ENCODE measurements around the gene CHPT1.
A peak's percentile ranks its signal among the peaks of the same experiment; 100 is the strongest.

Gene CHPT1

DNA sequence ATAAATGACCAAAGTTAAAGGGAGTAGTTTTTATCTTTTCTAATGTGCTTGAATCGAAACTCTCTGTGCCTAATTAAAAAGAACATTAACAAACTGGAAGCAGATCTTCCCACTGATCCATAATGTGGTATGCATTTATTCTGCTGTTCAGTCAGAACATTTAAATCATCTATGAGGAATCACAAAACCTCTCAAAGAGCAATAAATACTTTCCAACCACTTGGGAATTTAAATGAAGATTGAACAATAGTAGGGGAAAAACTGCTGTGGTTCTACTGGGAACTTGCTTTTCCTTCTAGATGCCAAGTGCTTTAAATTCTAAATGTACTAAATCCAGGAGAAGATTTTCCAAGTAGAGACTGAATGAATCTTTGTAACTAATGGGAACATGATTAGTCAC is 12.3 kb upstream of the CHPT1 start:
- DNase-seq: no peak

DNA sequence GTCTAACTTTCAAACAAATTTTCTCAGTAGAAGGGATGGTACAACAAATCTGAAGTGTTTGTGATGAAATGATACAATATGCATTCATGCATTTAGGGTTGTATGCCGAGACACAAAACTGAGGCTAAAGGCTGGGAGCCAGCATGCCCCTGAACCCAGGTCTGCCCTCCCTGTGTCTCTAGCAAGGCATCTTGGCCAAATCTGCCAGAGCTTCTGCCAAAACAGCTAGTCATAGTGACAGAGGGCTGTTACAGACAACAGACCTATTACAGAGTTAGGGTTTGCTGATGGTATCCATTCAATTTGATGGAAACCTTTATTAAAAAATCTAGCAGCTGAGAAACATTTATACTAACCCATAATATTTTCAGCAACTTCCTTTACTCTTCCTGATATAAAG is 11.3 kb upstream of the CHPT1 start:
- no peak for DNase-seq

DNA sequence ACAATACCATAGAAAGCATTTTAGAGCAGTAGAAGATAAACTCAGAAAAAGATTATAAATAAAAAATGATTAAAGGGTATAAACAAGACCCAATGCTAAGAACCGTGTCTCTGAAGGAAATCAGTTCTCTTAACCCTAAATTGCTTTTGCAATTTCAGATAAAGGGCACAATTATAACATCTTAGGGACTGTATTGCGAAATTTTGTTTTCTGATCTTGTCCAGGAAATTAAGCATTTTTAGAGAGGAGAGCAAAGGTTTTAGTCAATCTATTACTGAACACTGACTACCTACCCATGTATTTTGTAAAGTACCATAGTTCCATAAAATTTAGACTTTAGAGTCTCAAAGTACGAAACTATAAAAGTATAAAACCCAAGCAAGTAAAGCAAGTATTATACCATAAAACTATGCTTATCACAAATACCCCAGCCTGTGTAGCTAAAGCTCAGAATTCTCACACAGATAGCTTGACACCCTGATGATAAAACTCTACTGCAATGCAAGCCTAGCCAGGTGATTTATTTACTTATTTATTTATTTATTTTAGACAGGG is 6.8 kb upstream of the CHPT1 start:
- no peak for DNase-seq

DNA sequence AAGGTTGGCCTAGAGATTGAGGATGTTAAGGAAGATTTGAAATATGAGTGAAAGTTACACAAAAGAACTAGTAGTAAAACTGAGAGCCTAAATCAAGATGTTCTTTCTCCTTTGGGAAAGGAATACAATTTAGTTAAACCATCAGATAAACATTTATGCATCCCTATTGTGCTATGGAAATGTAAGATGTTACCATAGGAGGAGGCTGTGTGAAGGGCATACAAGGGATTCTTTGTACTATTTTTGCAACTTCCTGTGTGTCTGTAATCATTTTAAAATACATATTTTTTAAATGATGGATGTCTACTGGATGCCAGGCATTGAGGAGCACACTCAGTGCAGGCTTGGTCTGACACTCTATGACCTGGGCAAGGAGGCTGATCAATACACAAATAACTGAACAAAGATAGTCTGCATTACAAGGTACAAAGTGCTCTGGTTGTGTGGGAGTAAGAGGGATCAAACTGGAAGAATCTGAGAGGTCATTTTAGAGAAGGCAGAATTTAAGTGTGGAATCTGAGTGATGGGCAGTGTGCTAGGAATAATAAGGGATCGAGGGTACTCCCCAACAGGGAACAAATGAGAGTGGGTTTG is 5.8 kb upstream of the CHPT1 start:
- no peak for DNase-seq

DNA sequence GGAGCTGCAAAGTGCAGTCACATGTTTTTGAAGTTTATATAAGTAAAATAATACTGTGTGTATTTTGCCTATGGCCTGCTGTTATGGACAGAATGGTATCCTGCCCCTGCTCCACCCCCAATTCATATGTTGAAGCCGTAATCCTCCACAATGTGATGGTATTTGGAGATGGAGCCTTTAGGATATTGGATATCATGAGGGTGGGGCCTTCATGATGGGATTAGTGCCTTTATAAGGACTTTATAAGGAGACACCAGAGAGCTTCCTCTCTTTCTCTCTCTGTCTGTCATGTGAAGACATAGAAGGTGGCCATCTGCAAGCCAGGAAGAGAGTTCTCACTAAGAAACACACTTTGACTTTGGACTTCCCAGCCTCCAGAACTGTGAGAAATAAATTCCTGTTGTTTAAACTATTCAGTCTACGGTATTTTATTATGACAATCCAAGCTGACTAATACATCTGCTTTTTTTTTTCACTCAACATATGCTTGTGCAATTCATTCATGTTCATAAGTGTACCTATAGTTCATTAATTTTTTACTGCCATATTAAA is 3.1 kb upstream of the CHPT1 start:
- no peak for DNase-seq

DNA sequence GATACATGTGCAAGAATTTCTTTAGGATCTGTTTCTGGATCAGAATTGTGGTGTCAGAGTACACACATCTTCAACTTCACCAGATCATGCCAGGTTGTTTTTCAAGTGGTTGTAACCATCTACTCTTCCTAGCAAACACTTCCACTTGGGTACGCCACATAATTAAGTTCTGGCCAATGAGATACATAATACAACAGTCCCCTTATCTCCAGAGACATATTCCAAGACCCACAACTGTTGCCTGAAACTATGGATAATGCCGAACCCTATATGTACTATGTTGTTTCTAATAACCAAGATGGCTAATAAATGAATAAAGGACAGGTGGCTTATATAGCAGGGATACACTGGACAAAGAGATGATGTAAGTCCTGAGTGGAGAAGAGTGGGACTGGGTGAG is 2.5 kb upstream of the CHPT1 start:
- DNase-seq: no peak

DNA sequence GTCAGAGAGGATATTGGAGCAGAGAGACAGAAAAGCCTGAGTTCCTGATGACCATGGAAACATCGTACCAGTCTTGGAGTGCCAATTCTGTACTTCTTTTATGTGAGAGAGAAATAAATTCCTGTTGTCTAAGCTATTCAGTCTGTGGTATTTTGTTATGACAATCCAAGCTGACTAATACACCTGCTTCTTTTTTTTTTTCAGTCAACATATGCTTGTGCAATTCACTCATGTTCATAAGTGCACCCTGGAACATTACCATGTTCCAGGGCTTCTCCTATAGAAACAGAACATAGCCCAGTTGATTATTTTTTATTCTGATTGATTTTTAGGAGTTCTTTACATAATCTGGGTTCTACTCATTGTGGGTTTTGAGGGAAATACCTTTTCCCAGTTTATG is 1.7 kb upstream of the CHPT1 start:
- no peak for DNase-seq

DNA sequence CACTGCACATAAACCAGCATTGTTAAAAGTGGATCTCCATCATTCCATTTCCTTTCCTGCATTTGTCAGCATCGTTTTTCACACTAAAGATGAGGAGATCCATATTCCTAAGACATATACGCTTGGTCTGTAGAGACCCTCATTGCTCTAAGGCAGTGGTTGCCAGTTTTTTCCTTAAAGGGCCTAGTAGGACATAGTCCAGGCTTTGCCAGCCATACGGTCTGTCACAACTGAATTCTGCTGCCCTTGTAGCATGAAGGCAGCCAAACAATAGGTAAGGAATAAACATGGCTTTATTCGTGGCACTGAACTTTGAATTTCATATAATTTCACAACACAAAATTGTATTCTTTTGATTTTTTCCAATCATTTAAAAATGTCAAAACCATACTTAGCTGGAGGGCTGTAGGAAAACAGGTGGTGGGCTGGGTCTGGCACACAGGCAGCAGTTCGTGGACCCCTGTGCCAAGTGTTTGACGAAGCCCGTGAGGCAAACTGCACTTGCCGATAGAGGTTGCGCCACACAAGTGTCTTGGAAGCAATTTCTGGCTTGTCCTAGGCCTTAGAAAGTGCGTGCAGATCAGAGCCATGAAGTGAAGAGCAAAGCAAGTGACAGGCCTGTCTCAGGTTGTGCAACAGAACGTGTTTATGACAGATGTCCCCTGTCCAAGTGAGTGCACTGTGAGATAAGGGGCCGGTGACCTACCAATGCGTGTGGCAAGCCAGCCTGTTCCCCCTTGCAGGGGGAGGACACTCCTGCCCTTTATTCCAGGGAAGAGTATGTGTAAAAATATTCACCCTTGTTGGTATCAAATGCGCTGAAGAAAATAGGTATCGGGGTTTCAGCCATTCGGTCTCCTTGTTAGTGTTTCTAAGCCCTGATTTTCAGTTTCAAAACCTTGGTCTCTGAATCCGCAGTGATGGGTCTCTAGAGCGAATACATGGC is 916 bp upstream of the CHPT1 start:
- peak; percentile 31 to 37 for DNase-seq

DNA sequence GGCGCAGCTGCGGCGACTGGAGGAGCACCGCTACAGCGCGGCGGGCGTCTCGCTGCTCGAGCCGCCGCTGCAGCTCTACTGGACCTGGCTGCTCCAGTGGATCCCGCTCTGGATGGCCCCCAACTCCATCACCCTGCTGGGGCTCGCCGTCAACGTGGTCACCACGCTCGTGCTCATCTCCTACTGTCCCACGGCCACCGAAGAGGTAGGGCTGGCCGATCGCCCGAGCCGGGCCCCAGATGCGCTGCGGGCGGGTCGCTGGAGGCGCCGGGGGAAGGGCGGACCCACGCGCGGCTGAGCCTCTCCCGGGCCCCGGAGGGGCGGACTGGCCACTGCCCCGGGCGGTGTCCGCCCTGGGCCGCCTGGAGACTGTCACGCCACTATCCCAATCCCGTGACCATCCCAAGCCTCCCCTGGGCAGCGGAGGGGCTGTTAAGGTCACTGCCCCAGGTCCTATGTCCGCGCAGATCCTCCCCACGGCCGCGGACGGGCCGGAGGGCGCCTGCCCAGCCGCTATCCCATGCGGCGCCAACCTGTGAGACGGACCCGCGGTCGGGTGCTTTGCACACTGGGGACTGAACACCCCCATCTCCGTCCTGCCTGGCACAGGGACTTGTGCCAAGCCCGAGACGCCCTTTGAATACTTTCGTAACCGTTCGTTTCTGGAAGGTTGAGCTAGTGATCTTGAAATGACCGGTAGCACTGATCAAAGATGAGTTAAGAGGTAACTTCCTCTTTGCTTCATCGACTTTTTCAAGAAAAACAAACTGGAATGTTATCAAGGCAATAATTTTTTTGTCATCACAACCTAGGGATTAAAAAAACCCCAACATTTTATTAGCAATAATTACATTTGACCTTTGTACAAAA is 725 bp downstream of the CHPT1 start:
- peak in 1 of 2 donors; percentile 11 for DNase-seq

DNA sequence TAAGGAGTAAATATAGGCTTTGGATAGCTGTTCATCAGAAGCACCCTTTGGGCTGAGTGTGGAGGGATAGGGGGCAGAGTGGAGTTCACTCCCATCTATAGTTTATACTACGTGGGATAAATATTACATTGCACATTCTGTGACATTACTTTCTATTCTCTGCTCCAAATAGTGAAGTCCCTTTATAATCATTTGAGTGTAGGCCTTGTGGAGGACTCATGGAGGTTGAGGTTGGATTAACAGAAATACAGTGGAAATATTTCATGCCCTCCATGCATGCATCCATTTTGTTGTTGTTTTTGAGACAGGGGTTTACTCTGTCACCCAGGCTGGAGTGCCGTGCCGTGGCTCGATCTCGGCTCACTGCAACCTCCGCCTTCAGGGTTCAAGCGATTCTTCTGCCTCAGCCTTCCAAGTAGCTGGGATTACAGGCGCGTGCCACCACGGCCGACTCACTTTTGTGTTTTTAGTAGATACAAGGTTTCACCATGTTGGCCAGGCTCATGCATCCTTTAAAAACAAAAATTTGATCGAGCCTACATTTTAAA is 1.4 kb downstream of the CHPT1 start:
- DNase-seq: no peak

DNA sequence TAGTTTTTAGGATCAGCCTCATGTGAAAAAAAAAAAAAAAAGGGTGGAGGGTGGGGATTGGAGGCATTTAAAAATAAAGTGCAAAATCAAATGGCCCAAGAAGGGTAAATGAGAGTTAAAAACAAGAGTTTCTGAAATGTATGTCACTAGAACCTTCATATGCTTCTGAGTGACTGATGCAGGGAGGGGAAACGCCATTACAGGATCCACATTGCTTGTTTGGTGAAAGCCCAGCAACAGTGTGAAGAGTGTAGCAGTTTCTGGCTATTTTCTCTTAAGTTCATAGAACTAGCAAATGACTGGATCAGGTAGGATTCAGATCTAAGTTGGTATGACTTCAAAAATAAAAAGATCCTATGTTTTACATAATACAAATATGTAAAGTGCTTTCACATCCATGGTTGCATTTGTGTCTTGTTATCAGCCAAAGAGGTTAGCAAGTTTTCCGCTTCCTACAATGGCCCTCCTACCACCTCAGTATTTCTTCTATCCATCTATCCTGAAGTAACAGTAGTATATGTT is 2.9 kb downstream of the CHPT1 start:
- no peak for DNase-seq

DNA sequence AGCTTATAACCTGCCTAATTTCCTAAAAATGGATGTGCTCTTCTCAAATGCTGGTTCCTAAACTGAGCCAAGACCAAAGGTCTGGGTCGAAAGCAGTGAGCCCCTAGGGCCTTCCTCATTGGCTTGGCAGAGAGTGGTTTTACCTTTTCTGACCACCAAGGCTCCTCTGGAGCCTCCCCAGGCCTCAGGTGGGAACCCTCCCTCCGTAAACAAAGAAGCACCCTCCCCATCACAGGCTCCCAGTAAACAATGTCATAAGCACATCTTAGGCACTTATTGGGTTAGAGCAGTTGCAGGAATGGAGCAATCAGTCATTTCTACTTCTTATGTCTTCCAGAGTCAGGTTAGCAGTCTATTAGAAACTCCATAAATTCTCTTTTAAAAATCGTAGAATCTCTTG is 6.0 kb downstream of the CHPT1 start:
- no peak for DNase-seq

DNA sequence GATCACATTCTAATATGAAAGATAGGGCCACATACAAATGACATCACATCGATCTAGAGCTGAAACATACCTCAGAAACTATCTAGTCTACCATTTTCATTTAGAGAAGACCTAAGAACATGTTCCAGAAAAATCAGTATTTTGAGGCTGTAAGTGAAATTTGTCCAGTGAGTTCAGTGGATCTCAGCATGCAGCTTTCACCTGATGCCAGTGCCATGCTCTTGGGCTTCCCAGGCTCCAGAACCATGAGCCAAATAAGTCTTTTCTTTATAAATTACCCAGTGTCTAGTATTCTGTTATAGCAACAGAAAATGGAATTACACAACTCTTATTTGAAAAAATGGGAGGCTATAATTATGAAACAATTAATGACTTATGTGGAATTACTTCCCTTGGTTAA is 9.0 kb downstream of the CHPT1 start:
- no peak for DNase-seq

DNA sequence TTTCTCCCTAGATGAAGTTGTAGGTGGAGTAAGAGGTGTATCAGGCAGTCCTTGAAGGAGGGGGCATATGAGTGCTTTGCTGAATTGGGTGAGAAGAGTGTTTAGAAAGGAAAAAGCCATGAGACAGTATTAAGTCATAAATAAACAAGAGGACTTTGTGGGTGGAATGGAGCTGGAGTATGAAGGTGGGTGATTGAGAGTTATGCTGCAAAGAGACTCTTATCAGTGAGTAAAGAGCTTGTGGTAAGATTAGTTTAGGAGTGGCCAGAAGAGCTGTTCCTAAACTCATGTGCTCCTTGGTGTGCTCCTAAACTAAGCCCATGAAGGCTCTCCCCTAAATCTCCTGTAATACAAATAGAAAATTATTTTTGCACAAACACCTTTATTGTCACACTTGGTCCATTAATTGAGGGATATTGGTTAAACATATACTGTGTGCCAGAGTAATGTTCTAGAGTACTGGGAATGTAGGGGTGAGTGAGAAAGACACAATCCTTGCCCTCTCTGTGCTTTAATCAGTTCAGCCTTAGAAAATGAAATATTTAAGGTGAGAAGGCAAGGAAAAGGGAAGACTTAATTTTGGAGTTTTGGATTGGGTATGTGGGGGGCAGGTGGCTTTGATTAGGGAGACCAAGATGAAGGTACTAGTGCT is 9.8 kb downstream of the CHPT1 start:
- DNase-seq: no peak

DNA sequence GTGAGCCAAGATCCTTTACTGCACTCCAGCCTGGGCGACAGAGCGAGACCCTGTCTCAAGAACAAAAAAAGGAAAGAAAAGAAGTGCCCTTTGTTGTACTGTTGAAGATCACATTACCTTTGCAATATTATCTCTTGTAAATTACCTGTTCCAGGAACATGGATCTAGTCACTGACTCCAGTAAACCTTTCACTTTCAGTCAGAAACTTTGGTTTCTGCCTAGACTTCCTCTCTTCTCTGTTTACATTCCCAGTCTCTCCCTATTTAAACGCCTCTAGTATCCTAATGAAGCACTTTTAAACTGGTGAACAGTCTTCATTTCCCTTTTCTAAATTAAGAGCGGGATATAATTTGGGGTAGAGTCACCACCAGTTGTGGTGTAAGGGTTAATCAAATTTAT is 12.8 kb downstream of the CHPT1 start:
- DNase-seq: no peak

DNA sequence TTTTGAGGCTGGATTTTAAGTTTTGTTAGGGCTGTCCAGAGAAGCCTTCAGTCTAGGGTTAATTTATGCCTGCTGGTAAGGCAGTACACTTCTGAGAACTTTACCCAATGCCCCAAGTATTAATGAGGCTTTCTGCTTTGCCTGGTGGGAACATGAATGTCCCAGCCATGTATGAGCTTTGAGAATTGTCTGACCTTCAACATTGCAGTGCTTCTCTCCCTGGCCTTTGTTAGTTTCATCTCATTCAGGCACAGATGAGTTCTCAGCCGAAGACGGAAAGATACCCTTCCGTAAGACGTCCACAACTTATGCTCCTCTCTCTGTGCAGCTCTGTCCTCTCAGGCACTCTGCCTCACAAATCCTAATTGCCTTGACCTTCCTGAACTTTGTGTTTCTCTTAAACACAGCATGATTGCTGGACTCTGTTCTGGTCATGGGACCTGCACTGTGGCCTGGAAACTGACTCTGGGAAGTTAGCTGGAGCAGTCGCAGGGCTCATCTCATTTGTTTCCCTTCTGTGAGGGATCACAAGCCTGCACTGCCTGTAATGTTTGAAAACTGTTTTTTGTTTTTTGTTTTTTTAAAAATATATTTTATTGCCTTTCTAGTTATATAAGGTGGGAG is 15.7 kb downstream of the CHPT1 start:
- DNase-seq: peak in 1 of 2 donors; percentile 18

DNA sequence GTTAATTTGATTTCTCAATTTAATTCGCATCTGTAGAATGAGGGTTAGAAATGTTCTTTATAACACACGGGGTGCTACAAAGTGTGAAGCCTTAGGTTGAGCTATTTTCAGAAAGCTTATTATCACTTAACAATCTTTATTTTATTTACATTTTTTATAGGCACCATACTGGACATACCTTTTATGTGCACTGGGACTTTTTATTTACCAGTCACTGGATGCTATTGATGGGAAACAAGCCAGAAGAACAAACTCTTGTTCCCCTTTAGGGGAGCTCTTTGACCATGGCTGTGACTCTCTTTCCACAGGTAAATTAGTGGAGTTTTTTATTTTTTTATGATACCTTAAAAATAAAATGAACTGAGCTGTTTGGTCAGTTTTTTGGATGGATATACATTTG is 16.5 kb downstream of the CHPT1 start:
- DNase-seq: no peak

DNA sequence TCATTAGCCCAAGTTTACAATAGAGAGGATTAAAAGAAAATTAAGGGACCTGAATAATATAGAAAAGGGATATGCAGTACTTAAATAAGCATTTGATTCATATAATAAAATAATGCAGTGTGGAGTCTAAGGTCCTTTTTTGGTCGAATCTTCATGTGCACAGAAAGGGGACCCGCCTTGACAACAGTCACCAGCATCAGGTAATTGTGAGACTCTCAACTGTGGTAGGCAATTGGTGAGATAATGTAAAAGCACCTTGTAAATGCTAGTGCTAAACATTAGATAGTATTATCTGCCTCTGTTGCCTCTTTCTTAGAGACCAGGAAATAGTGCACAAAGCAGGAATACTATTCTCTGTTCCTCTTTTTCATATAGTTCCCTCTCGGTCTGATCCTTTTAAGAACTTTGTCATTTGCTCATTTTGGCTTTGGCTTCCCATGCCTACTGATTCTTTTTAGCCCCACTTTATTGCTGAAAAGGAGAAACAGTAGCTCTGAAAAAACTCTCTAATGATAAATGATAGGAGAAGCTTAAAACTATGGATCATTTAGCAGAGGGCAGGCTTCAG is 17.5 kb downstream of the CHPT1 start:
- peak; percentile 38 to 42 for DNase-seq

DNA sequence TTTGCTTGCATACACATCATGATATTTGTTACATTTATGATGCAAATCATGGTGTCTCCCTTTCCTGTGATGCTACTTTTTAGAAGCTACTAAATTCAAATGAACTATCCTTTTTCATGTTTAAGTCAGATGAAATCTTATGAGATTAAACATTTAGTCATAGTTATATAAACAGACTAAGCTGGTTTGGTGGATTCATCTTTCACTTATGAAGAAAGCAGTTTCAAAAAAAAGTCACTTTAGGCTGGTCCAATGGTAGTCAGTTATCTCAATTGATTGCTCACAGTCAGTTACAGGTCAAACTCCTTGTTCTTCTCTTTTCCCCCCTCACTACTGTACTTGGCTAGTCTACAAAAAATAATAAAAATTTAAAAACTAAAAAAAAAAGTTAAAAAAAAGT is 22.1 kb downstream of the CHPT1 start:
- DNase-seq: no peak

DNA sequence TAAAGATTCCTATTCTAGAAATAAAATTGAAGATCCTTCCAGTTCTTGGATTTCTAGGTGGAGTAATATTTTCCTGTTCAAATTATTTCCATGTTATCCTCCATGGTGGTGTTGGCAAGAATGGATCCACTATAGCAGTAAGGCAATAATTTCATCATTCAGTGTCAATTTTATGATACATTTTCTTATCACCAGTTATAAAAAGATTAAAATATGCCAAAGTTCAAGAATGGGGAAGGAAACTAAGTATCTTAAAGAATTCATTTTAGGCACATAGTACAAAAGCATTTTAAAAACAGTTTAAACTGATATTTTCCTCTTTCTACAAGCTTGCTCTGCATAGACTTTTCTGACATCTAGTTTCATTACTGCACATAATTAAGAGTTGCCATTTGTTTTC is 22.7 kb downstream of the CHPT1 start:
- DNase-seq: no peak

DNA sequence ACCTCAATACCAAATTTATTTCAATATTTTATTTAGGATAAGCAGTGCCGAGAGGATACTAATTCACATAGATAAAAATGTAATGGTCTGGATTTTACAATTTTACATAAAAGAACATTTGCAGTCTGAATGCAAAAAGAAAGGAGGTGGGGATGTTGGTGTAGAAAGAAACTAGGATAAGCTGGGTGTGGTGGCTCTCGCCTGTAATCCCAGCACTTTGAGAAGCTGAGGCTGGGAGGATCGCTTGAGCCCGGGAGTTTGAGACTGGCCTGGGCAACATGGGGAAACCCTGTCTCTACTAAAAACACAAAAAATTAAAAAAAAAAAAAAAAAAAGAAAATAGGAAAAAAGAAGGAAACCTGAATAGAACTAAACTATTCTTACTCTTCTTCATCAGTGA is 25.0 kb downstream of the CHPT1 start:
- no peak for DNase-seq

All from inflammatory macrophage treated with lipopolysaccharide for 1 hour (primary cell).